Small intestine (tissue), 7 donors: ENCODE data around the gene TBC1D16. TPM values are rescaled to one million over a fixed set of nuclear protein-coding genes. Genes with fewer than 3 reads are reported as not detected.

Experiments
- DNase-seq, 2 donors: peaks; one replicate each; pipeline versions ENCODE4 v3.0.0 to v3.0.0-alpha.2; 2013
- FAIRE-seq: peaks from 2 replicates; lab custom pipeline; 2012; peaks lifted over from hg19 to GRCh38; lab: Jason Lieb, UNC
- H3K27ac ChIP-seq, 3 donors: one replicate each; pipeline ENCODE4 v1.5.1; 2013; ENCODE audit warnings: low read length in 2 of 3, mild to moderate bottlenecking in 2 of 3, control low read depth in 1 of 3, inconsistent platforms in 1 of 3, low read depth in 1 of 3, moderate library complexity in 1 of 3
- H3K27me3 ChIP-seq, 3 donors: one replicate each; pipeline ENCODE4 v1.6.1; 2013; ENCODE audit warnings: low read length in 3 of 3, inconsistent platforms in 1 of 3; ENCODE audit not compliant: control insufficient read depth in 3 of 3, insufficient read depth in 3 of 3
- H3K36me3 ChIP-seq, 3 donors: one replicate each; pipeline ENCODE4 v1.6.1; 2013; ENCODE audit warnings: low read length in 3 of 3, inconsistent platforms in 1 of 3, low read depth in 1 of 3, mild to moderate bottlenecking in 1 of 3, moderate library complexity in 1 of 3; ENCODE audit not compliant: control insufficient read depth in 3 of 3, insufficient read depth in 2 of 3
- H3K4me1 ChIP-seq, 3 donors: one replicate each; pipeline ENCODE4 v1.6.1; 2013; ENCODE audit warnings: low read length in 2 of 3, inconsistent platforms in 1 of 3, low read depth in 1 of 3, mild to moderate bottlenecking in 1 of 3, moderate library complexity in 1 of 3; ENCODE audit not compliant: control insufficient read depth in 3 of 3, insufficient read depth in 2 of 3
- H3K4me3 ChIP-seq, 3 donors: one replicate each; pipeline ENCODE4 v1.5.1; 2013; ENCODE audit warnings: low read length in 3 of 3, control low read depth in 1 of 3, inconsistent platforms in 1 of 3, low read depth in 1 of 3, mild to moderate bottlenecking in 1 of 3, moderate library complexity in 1 of 3
- H3K9me3 ChIP-seq, 2 donors: one replicate each; pipeline ENCODE4 v1.6.1; 2013; ENCODE audit warnings: low read depth in 1 of 2, low read length in 1 of 2; ENCODE audit not compliant: control insufficient read depth in 2 of 2, insufficient read depth in 1 of 2
- WGBS, 3 donors: extraction: QIAGEN DNeasy Blood & Tissue Kit; methylation state at CpG; one replicate each; pipeline ENCODE4 v1.1.7; 2013; 5-methylcytosine and 5-hydroxymethylcytosine counted together
- polyA plus RNA-seq, 4 donors: library from polyadenylated mRNA; stranded (reverse) in 3 of 4; unstranded in 1 of 4; fragments of 200-250 nt in 3 of 4; fragments of 120-200 nt in 1 of 4; gene quantifications; one replicate each; pipeline versions ENCODE4 v1.2.1 to v1.2.3, GENCODE V29; 2013
- donor health status: healthy with polysubstance abuse.
- donor health status: control.
- donor health status: control.
- donor health status: Bipolar disorder and iron deficiency.
- donor health status: healthy.

The TBC1D16 gene
- polyA plus RNA-seq, 4 donors, result 1.6 to 30.6 (median 15.2) TPM

- Histone ChIP-seq H3K27me3 (no peaks in the 10 kb centered on the region), H3K27ac (no peak overlapping the region), H3K4me3 (no peak overlapping the region), H3K4me1 (peaks cover 4 to 44% (median 6%) of the 10 kb centered on the region in 3 donors), H3K36me3 (peaks cover 0 to 58% (median 0%) of the 10 kb centered on the region in 3 donors), H3K9me3 (no peaks in the 10 kb centered on the region)
- WGBS, 3 donors, result 79 to 93% (median 89%) methylated on average over 14 of the region's 14 CpGs
- FAIRE-seq (no peak), DNase-seq (no peak)
Measured at GRCh38 chr17:79983456-79983855, 52.2 kb downstream of the TBC1D16 start.

DNA sequence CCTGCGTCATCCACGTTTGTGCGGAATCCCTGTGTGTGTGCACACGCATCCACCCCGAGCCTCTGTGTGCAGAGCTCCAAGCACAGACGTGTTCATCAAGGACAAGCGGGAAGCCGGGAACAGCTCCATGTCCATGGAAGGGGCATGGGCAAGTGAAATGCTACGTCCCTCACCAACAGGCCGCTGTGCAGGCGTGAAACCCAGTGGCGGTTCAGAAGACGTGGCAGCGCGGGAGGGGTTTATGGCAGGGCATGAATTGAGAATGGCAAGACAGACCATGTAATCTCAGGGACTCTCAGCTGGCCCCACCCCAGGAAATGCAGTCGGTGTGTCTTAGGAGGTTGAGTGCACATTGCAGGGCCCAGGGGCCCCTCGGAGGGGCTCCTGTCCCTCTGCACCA is 52.7 kb downstream of the TBC1D16 start:
- Histone ChIP-seq H3K36me3 (peaks cover 0 to 63% (median 0%) of the 10 kb centered on the region in 3 donors), H3K27ac (no peak overlapping the region), H3K4me3 (no peak overlapping the region), H3K27me3 (no peaks in the 10 kb centered on the region), H3K4me1 (peaks cover 3 to 39% (median 6%) of the 10 kb centered on the region in 3 donors), H3K9me3 (no peaks in the 10 kb centered on the region)
- 87 to 89% (median 87%) methylated on average over 17 of the region's 17 CpGs for WGBS, 3 donors
- DNase-seq (no peak), FAIRE-seq (no peak)

DNA sequence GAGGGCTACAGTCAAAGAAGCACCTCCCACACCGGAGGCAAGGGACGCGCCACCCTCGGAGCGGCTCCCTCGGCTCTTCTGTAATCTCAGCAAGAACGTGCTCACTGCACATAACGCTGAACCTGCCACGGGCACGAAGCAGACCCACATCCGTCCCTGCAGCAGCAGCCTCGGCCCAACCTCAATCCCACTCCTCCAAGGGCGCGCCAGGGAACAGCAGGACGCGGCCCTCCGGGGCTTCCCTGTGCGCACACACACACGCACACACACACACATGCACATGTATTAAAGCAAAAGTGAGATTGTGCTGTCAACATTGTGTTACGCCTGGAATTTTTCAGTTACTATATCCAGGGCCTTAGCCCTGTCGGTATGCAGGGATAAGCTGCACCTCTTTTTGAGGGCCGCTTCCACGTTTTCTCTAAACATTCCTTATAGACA is 54.0 kb downstream of the TBC1D16 start:
- no peaks in the 10 kb centered on the region for H3K27me3 ChIP-seq
- no peaks in the 10 kb centered on the region for H3K9me3 ChIP-seq
- WGBS, 3 donors, result 92 to 98% (median 96%) methylated on average over 23 of the region's 23 CpGs
- peaks cover 3 to 26% (median 3%) of the 10 kb centered on the region in 3 donors for H3K4me1 ChIP-seq
- H3K4me3 ChIP-seq, result no peak overlapping the region
- H3K27ac ChIP-seq, result peak overlapping the region in 1 of 3 donors; percentile 23
- no peak for FAIRE-seq
- H3K36me3 ChIP-seq, result peaks cover 0 to 76% (median 0%) of the 10 kb centered on the region in 3 donors
- DNase-seq, result no peak

- Histone ChIP-seq H3K27ac (peak overlapping the region in 1 of 3 donors; percentile 23), H3K4me3 (no peak overlapping the region), H3K36me3 (peaks cover 0 to 76% (median 0%) of the 10 kb centered on the region in 3 donors), H3K4me1 (peaks cover 0 to 20% (median 3%) of the 10 kb centered on the region in 3 donors), H3K27me3 (no peaks in the 10 kb centered on the region), H3K9me3 (no peaks in the 10 kb centered on the region)
- no peak for DNase-seq
- FAIRE-seq, result no peak
- WGBS, 3 donors, result 86 to 94% (median 92%) methylated on average over 15 of the region's 15 CpGs
Measured at GRCh38 chr17:79981090-79981489, 54.6 kb downstream of the TBC1D16 start.

GRCh38 chr17:79980246-79981043 is 55.2 kb downstream of the TBC1D16 start:
- no peak overlapping the region for H3K4me3 ChIP-seq
- WGBS, 3 donors, result 89 to 96% (median 96%) methylated on average over 23 of the region's 23 CpGs
- peaks cover 0 to 13% (median 3%) of the 10 kb centered on the region in 3 donors for H3K4me1 ChIP-seq
- no peaks in the 10 kb centered on the region for H3K27me3 ChIP-seq
- H3K27ac ChIP-seq, result peak overlapping the region in 1 of 3 donors; percentile 23
- DNase-seq (no peak), FAIRE-seq (no peak)
- H3K9me3 ChIP-seq, result no peaks in the 10 kb centered on the region
- peaks cover 0 to 75% (median 0%) of the 10 kb centered on the region in 3 donors for H3K36me3 ChIP-seq

GRCh38 chr17:79979816-79980215 is 55.9 kb downstream of the TBC1D16 start:
- H3K27ac ChIP-seq, result no peak overlapping the region
- peaks cover 0 to 76% (median 0%) of the 10 kb centered on the region in 3 donors for H3K36me3 ChIP-seq
- H3K4me1 ChIP-seq, result peaks cover 0 to 7% (median under 1%) of the 10 kb centered on the region in 3 donors
- DNase-seq (no peak), FAIRE-seq (no peak)
- H3K9me3 ChIP-seq, result no peaks in the 10 kb centered on the region
- H3K4me3 ChIP-seq, result no peak overlapping the region
- no peaks in the 10 kb centered on the region for H3K27me3 ChIP-seq
- 93 to 96% (median 96%) methylated on average over 12 of the region's 12 CpGs for WGBS, 3 donors

DNA sequence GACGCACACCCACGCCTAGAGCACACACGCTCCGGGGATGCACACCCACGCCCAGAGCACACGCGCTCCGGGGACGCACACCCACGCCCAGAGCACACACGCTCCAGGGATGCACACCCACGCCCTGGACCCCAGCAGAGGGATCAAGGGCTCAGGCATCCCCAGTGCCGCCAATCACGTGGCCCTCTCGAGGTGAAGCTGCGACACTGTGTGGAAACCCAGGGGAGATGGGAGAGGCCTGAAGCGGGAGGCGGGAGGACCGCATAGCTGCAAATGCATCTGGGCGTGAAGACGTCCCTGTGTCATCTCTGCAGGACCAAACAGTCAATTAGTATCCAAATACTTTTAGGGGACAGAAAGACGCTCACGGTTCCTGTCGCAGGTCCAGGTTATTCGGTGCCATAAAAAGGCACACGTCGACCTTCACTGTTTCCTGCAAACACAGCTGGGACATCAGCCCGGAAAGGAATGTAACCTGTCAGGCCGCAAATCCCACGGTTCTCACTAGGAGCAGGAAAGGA is 56.4 kb downstream of the TBC1D16 start:
- Histone ChIP-seq H3K4me1 (peaks cover 0 to 3% (median 0%) of the 10 kb centered on the region in 3 donors), H3K27me3 (no peaks in the 10 kb centered on the region), H3K4me3 (no peak overlapping the region), H3K36me3 (peaks cover 0 to 77% (median 0%) of the 10 kb centered on the region in 3 donors), H3K9me3 (no peaks in the 10 kb centered on the region), H3K27ac (no peak overlapping the region)
- DNase-seq (no peak), FAIRE-seq (no peak)
- 74 to 88% (median 76%) methylated on average over 30 of the region's 30 CpGs for WGBS, 3 donors

GRCh38 chr17:79978548-79978855 is 57.2 kb downstream of the TBC1D16 start:
- no peaks in the 10 kb centered on the region for H3K4me1 ChIP-seq
- no peaks in the 10 kb centered on the region for H3K9me3 ChIP-seq
- H3K27me3 ChIP-seq, result no peaks in the 10 kb centered on the region
- peaks cover 0 to 79% (median 0%) of the 10 kb centered on the region in 3 donors for H3K36me3 ChIP-seq
- 28 to 81% (median 44%) methylated on average over 11 of the region's 11 CpGs for WGBS, 3 donors
- FAIRE-seq, result no peak
- no peak for DNase-seq
- no peak overlapping the region for H3K4me3 ChIP-seq
- no peak overlapping the region for H3K27ac ChIP-seq
